Stimulated activated CD4-positive, alpha-beta T cell treated with anti-CD3 and anti-CD28 coated beads, Interleukin-4, amount 100 ng/mL, for 4 hours (primary cell): ENCODE measurements around the gene DDN.

Source experiments
- DNase-seq, 2 experiments: peaks; one replicate each; pipeline ENCODE4 v3.0.0-alpha.2; 2020

DDN gene

DNA sequence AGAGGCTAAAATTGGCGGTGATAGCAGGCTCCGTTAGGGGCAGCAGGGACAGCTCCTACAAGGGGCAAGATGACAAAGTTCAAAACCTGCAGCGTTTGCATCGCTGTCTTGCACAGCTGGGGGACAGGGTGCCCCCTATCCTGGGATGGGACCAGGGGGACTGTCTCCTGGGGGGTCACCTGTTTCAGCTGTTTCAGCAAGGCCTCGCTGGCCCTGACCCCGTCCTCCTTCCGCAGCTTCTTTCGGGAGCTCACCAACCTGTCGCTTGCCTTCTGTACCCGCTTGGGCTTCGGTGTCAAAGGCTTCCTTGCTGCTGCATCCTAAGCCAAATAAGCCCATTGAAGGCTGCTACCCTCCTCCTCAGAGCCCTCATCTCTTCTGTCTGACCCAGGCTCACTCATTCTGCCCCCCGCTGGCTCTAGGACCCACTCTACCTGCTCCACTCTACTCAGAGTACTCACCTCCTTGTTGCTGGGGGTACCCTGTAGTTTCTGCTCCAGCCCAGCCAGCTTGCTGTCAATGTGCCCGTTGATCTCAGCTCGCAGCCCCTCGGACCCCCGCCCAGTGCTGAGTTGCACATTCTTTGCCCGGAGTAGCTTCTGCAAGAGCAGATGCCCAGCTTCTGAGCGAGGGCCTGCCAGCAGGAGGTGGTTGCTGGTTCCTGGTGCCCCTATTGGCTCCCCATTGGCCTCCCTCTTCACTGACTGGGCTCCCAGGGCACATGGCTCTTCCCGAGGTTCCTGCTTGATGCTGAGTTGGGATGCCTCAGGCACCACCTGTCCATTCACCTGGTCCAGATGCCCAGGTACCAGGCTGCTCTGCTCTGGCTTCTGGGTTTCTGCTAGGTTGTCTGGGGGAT is 31.8 kb upstream of the DDN start:
- DNase-seq, result no peak

DNA sequence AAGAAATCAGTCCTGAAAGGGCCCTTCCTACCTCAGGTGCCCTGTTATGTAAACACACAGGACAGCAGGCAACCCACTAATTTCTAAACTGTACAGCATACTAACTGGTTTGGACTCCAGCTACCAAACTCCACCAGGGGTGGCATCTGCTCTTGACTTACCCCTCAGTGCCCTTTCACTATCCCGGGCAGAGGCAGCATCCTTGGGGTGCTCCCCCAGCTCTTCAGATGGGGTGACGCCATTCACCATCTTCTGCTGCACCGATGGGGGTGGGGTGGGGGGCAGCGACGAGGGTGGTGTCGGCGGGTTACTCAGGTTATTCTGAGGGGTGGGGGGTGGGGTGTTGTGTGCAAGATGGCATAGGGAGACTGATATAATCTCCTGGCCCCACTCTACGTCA is 30.9 kb upstream of the DDN start:
- no peak for DNase-seq

DNA sequence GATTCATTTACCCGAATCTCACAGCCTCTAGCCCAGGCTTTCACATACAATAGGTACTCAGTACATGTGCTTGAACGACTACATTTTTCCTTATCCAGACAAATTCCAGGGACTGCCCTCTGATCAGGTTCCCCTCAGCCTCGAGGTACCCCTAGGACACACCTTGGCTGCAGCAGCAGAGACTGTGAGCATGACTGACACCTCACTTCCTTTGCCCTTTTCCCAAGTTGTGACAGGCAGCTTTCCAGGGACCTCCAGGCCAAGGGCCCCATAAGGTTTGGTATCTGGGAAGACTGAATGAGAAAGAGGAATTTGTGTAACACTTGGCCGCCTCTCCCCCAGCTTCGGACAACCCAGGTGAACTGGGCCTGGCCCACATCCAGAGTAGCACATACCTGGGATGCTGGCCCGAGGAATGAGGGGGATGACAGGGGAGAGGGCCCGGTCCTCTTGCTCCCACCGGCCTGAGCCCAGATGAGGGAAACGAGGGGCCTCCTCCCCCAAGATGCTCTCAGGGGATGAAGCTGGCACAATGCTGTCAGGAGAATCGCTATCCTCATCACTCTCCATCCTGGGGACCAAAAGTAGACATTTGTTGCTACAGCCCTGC is 29.6 kb upstream of the DDN start:
- DNase-seq, result no peak

DNA sequence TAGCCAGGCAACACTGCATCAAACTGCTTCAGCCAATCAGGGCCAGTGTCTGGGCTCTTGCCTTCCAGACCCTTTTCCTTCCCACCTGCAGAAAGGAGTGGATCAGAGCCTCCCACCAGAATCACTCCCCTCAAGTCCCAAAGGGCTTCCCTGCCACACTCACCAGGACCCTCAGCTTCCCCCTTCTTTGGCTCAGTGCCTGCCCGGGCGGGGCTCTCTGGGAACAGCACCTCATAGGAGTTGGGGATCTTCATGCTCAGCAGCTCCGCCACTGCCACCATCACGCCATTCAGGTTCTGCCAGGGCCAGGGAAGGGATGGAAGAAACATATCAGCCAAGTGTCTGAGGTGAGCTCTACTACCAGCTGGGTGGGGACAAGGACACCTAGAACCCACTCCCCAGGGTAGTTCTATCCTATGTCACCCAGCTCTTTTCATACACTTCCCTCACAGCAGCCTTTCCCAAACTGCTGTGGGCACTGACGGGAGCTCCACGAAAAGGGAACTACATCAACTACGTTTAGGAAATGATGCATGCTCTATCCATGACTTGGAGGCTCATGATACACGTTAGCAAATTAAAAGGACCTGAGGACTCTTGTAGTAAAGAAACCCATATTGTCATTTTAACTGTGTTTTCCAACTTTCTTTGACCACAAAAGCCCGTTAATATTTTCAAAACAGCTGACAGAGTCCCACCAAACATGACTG is 28.8 kb upstream of the DDN start:
- DNase-seq, result no peak

DNA sequence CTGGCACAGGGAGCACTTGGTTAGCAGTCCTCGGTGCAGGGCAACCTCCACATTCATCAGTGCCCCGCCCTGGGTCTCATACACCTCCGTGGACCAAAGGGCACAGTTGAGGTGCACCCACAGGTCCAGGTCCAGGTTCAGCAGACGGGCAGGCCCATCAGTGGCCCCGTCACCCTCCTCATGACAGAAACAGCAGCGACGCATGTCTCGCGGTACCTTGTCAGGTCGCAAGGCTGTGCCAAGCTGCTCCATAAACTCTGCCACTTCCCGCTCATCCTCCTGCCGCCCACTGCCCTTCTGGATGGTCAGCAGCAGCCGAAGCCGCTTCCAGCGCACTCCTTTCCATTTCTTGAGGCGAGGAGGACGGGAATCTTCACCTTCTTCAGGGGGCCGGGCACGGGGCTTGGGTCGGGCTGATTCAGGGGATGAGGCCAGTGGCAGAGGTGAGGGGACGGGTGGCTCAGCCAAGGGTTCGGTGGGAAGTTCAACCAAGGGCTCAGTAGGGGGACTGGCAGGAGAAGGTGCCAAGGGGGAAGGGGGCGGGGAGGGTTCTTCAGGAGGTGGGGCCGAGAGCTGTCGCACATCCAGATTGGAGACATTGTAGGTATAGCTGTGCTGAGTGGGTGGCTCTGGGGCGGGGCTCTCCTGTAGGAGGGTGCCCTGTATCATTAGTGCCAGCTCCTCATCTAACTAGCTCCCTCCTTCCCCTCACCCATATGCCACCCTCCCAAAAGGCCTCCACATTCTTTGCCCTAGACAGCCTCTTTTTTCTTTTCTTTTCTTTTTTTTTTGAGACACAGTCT is 27.7 kb upstream of the DDN start:
- DNase-seq, result no peak

DNA sequence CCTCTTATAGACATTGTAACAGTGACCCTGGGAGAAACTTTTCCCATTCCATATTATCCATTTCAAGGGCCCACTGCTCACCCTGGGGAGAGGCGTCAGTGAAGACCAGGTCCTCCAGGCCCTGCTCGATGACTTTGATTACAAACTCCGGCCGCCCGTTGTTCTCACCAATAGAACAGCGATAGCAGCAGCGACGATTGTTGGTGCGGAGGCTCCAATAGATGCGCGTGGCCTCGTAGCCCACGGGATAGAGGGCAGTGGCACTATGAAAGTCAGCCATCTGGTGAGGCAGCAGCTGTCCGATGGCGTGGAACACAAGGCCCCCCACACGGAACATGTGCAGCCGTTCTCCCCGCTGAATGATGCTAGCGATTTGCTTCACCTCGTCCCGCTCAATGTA is 26.9 kb upstream of the DDN start:
- DNase-seq, result no peak

DNA sequence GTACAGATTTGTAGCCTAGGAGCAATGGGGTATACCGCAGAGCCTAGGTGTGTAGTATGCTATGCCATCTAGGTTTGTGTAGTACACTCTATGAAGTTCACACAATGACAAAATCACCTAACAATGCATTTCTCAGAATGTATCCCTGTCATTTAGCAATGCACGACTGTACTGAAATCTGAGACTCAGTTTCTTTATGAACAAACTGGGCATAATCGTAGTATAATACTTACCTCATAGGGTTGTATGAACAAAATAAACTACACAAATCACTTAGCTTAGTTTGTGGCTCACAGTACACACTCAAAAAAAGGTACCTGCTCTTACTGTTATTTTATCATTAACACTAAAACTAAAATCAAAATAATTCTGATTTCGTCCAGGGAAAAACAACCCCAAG is 26.3 kb upstream of the DDN start:
- DNase-seq, result no peak

DNA sequence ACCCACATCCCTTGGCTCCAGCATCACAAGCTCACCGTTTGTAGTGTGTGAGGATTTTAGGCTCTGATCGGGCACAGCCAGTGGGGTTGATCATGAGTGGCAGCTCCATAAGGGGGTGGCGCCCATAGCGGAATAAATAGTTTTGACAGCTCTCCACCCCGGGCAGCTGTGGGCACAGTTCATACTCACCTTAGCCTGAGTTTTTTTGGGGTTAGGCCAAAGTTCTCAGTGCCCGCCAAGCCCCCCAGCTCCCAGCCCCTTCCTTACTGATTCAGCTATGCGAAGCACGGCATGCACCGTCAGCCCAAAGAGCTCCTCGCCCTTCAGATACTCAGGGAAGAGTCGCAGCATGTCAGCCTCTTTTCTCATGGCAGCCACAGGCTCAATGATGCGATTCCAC is 25.4 kb upstream of the DDN start:
- DNase-seq, result no peak

DNA sequence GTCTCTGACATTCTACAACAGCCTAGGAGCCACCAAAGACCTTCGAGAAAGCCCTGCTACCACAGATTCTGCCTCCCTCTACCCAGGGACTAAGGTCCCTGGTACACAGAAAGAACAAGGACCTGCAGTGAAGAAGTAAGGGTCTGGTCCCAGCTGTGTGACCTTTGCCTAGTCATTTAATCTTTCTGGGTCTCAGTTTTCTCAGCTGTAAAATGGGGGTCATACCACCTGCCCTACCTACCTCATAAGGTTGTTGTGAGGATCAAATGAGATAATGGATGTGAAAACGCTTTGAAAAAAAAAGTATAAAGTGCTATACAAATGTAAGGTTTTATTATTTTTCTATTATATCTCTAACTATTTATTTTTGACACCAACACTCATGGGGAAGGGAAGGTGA is 24.6 kb upstream of the DDN start:
- no peak for DNase-seq

DNA sequence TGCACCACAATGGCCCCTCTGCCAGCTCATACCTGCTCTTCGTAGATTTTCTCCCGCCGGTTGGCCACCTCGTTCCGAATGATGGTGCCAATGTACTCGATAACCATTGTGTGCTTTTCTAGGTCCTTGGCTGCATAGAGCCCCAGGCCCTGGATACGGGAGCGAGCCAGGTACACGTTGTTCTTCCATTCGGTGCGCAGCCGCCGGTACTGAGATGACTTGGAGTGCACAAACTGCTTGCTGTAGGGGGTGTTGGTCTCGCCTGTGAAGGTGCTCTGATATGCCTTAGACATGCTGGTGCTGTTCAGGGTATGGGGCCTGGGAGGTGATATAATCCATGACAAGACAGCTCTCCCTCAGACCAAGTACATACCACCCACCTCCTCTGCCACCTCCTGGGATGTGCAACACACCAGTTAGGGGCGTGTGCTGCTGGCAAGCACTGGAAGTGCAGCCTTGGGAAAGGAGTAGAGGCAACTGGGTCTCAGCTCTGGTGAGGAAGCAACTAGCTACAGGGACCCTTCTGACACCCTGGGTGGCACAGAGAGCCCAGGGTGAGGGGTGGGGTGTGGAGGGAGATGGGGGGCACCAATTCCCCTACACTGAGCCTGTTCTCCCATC is 23.5 kb upstream of the DDN start:
- DNase-seq, result no peak

DNA sequence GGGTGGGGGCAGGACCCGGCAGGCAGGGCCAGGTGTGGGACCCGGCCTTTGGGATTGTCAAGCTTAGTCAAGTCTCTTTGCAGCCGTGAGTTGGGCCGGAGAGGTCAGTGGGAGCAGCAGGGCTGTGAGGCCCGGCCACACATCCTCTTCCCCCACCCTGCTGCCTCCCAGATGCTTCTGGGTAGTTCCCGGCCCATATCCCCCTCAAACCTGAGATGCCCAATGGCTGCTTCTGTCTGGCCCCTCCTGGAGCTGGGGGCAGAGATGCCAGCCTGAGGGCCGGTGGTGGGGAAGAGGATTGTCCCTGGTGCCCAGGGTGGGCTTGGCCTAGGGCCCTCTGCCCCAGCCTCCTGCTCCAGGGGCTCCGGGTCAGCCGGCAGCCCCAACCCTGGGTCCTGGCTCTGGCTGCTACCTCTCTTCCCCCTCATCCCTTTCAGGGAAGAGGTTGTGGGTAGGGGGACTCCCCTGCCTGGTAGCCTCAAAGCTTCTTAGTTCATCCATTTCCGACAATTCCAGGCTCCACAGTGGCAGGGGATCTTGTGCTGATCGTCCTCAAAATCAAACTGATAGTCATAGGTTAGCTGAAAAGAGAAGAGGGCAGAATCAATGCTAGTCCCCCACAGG is 22.2 kb upstream of the DDN start:
- DNase-seq, result no peak

DNA sequence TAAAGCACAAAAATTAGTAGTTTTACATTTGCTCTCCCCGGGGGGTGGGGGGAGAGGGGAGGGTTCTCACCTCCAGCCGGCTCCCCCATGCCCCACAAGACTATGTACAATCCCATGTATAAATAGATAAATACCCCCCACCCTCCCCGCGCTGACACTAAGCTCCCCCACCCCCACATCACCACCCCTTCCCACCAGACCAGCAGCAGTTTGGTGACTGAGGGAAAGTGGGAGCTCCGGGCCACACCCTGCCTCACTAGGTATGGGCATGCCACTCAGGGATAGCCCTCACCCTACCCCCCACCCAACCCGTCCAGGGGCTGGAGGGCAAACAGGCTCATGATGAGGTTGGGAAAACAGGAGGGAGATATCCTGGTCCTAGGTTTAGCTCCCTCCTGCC is 21.3 kb upstream of the DDN start:
- no peak for DNase-seq

DNA sequence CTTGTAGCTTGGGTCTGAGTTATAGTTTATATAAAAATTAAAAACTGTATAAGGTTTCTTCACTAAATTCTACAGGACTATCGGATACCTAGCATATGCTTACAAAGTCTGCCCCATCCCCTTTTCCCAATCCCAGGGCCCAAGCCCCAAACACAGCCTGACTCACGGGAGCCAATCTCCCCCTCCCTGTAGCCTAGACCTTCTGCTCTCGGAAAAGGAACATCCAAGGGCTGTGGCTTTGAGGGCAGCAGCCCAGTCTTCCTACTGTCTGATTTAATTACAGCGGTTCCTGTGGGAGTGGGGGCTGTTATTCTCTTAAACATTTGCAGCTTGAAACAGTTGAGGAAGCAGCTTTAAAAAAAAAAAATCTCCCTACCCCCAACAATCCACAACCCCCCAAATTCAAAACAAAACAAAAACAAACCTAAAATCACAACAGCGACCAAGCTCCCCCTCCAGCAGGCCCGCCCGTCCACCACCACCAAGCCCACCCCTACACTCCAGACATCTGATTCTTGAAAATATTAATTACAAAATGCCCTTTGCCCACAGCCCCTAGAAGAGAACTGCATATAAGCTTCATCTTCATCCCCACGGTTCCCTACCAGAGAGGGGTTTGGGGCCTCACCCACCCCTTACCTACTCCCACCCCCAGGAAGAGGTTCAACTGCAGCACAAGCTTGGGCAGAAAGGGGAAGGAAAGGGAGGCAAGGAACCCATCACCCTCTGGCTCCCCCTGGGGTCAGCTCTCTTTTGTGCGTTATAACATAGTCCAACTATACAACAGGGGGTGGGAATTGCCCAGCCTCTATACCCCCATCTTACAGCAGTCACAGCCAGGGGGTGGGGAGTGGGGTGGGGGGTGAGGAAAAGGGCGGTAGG is 20.5 kb upstream of the DDN start:
- peak in 1 of 2 experiments; percentile 27 for DNase-seq

DNA sequence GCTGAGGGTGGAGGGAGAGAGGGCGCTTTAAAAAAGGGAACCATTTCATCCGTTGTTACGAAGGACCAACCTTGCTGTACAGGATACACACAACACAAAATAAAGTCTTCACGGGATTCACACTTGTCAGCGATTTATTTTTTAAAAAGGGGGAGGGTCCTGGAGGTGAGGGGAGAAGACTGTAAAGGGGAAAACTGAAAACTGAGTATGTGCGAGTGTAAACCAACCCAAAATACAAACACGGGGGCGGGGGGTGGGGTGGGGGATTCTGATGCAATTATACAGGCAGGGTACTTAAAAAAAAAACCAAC is 19.9 kb upstream of the DDN start:
- no peak for DNase-seq

DNA sequence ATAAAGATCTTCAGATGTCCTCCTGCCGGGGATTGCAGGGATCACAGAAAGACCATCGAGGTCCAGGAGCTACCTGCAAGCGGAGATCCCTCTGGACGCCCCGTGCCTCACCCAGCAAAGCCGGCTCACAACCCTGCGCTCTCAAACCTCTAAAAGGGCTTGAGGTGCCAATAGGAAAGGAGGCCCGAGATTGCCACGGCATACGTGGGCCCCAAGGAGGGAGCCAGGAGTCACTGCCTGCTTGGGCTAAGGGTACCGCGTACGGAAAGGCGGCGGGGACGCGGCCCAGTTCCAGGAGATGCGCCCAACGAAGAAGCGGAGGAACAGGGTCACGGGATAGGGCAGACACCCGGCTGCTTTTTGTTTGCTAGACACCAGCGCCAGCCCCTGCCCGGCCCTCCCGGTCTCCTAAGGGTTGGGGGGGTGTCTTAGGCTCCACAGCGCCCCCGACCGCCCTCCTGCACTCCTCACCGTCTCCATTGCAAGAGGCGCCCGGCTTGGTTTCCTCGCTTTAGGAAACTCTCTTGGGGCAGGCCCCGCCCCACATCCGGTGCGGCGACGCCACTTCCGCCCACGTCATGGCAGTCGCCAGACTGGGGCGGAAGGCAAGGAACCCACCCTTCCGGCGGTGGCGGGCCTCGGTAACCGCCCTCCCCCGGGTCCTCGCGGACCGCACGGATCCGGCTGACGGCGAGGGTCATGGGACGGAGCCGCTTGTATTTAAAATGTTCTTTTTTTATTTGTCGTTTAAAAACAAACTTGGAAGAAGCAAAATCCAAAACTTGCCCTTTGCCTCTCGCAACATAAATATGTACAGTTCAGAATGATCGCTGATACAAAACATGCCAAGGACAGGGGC is 19.3 kb upstream of the DDN start, which contains the start of gene PRKAG1:
TSS of gene PRKAG1 (minus strand) at position 516 of the 859 bp plus-strand sequence. CDS start at position 480, 36 bp downstream.
- DNase-seq, result peak; percentile 92 to 95

DNA sequence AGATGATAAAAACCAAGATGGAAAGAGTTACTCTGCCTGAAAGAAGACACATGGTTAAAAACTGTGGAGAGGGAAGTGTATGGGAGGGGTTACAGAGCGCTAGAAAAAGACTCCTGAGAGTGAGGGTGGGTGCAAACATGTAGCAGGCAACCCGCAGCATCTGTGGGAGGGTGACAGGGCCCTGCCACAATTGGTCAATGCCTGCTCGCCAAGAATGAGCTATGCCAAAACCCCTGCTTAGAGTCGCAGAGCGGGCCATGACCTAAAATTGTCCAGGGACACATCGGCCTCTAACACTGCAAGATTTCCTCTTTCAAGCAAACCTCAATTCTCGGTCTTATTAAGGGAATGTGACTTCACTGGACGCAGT is 18.7 kb upstream of the DDN start:
- peak; percentile 23 to 30 for DNase-seq

DNA sequence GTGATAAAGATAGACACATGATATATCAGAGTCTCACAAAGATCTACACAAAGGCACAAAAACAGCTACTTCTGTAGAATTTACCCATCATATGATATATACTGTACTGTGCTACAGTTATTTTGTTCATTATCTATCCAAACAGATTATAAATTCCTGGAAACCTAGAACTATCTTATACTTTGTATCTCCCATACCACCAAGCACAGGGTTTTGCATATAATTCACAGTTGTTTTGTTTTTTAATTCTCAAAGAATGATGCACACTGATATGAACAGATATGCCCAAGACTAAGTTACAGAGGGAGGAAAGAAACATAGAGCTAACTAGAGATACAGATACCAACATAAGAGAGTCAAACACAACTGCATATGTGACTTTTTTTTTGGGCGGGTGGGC is 16.0 kb upstream of the DDN start:
- no peak for DNase-seq

DNA sequence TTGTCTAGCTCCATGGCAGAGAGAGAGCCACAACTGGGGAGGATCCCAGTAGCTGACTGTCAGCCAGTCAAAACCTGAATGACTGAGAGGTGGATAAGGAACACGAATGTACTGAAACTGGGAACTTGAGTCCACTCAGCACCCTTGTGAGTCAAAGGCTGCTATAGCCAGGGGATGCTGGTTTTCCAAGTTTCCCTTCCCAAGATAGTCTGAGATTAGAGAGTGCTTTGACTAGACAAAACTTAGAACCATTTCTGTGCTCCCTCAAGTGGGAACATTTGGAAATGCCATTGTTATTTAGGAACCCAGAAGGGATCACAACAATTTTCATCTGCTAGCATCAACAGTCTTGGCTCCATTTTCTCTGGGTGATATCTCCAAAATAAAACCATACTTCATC is 15.4 kb upstream of the DDN start:
- no peak for DNase-seq

DNA sequence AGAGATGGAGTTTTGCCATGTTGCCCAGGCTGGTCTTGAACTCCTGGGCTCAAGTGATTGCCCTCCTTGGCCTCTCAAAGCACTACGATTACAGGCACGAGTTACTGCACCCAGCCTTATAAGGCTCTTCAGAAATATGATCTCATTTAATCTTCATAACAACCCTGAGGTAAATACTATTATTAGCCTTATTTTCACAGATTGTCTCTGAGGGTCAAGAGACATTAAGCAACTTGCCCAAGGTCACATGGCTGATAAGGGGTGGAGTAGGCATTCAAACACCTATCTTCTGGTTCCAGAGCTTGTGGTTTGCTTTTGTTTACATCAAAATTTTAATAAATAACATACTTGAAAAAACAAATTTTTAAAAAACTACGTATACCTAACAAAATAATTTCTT is 14.3 kb upstream of the DDN start:
- DNase-seq, result no peak

DNA sequence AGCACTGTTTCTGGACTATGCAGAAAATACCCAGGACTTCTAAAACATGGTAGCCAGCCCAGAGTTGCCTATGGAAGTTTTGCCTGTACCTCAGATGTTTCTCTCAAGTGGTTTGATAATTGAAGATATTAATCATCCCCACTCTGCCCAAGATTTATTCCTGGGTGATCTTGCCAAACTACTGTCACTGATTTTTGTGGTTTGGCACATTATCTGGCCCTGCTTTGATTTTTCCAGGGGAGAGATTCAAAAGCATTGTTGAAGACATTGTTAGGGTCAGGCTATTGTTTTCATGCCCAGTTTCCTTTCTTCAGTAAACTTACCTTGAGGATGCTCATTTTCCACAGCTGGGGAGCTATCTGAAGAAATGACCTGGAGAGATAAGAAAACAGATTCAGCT is 13.6 kb upstream of the DDN start:
- DNase-seq, result no peak
